H1 (cell line): ENCODE results near the gene HPN. TPM values are rescaled to one million over a fixed set of nuclear protein-coding genes. Genes with fewer than 3 reads are reported as not detected.

Source experiments
- CTCF ChIA-PET: fragments of 300-600 bp; sonication (Branson Sonifier 250); formaldehyde crosslinking; loops from one replicate; lab custom pipeline; 2021; ENCODE audit not compliant: partially characterized antibody; lab: Charles Lee
- POLR2A ChIA-PET: fragments of 300-600 bp; sonication (Branson Sonifier 250); formaldehyde crosslinking; loops from one replicate; lab custom pipeline; 2021; ENCODE audit warnings: inconsistent platforms; ENCODE audit not compliant: partially characterized antibody; lab: Charles Lee
- DNase-seq, 2 experiments: peaks; one replicate each; pipeline versions ENCODE4 v3.0.0 to v3.0.0-alpha.2; 2010 to 2022; ENCODE audit warnings: low spot score in 2 of 2, low read depth in 1 of 2, mixed read lengths in 1 of 2
- FAIRE-seq: peaks from 2 replicates; lab custom pipeline; 2011; peaks lifted over from hg19 to GRCh38; lab: Jason Lieb, UNC
- H2AFZ ChIP-seq: 2 replicates; pipeline ENCODE4 v1.8.1; 2012; ENCODE audit warnings: low read length, inconsistent platforms
- H2AK5ac ChIP-seq: 2 replicates; pipeline ENCODE4 v1.6.1; 2013; ENCODE audit warnings: low read depth, low read length
- H2BK120ac ChIP-seq: replicated peaks from 2 replicates; pipeline ENCODE3; 2013; ENCODE audit warnings: low read depth, low read length, inconsistent platforms
- H2BK12ac ChIP-seq: 2 replicates; pipeline ENCODE4 v1.6.1; 2013; ENCODE audit warnings: low read depth, low read length
- H2BK15ac ChIP-seq: 2 replicates; pipeline ENCODE4 v1.6.1; 2013; ENCODE audit warnings: low read length
- H2BK20ac ChIP-seq: 2 replicates; pipeline ENCODE4 v1.6.1; 2013; ENCODE audit warnings: low read length
- H2BK5ac ChIP-seq: 2 replicates; pipeline ENCODE4 v1.6.1; 2013; ENCODE audit warnings: low read depth, low read length
- H3K14ac ChIP-seq: 2 replicates; pipeline ENCODE4 v1.6.1; 2013; ENCODE audit warnings: inconsistent platforms; ENCODE audit not compliant: insufficient read length
- H3K18ac ChIP-seq: 2 replicates; pipeline ENCODE4 v1.6.1; 2013; ENCODE audit warnings: low read length; ENCODE audit errors: extremely low read depth
- H3K23ac ChIP-seq: 2 replicates; pipeline ENCODE4 v1.6.1; 2013; ENCODE audit warnings: inconsistent platforms; ENCODE audit not compliant: insufficient read length
- H3K23me2 ChIP-seq: 2 replicates; pipeline ENCODE4 v1.6.1; 2013; ENCODE audit warnings: low read depth, low read length
- H3K27ac ChIP-seq: 2 replicates; pipeline ENCODE4 v1.6.1; 2011; ENCODE audit warnings: low read depth, low read length, inconsistent platforms
- H3K27me3 ChIP-seq, 4 experiments: replicated peaks in 1 of 4; 1 replicate in 1 of 4; 2 replicates in 3 of 4; pipeline versions ENCODE4 v1.6.1 to v1.8.1; 2011 to 2013; ENCODE audit warnings: low read length in 3 of 4, mild to moderate bottlenecking in 3 of 4, inconsistent platforms in 2 of 4, mixed read lengths in 2 of 4, moderate library complexity in 1 of 4; ENCODE audit not compliant: control insufficient read depth in 3 of 4, insufficient read depth in 3 of 4; ENCODE audit errors: extremely low read depth in 1 of 4
- H3K36me3 ChIP-seq, 4 experiments: 2 replicates each; pipeline versions ENCODE4 v1.6.1 to v1.8.1; 2011 to 2013; ENCODE audit warnings: mild to moderate bottlenecking in 4 of 4, low read length in 3 of 4, moderate library complexity in 2 of 4, control low read depth in 1 of 4, inconsistent platforms in 1 of 4; ENCODE audit not compliant: insufficient read depth in 4 of 4, control insufficient read depth in 2 of 4
- H3K4ac ChIP-seq: replicated peaks from 2 replicates; pipeline ENCODE3; 2013; ENCODE audit warnings: low read length, low read depth, mixed read lengths, inconsistent platforms; ENCODE audit not compliant: insufficient read length
- H3K4me1 ChIP-seq, 4 experiments: replicated peaks in 1 of 4; 1 replicate in 1 of 4; 2 replicates in 3 of 4; pipeline versions ENCODE4 v1.6.1 to v1.8.1; 2011 to 2013; ENCODE audit warnings: low read length in 3 of 4, inconsistent platforms in 2 of 4, mixed read lengths in 1 of 4; ENCODE audit not compliant: insufficient read depth in 4 of 4, control insufficient read depth in 3 of 4
- H3K4me2 ChIP-seq, 2 experiments: 2 replicates each; pipeline versions ENCODE4 v1.6.1 to v1.8.1; 2011 to 2013; ENCODE audit warnings: low read depth in 2 of 2, low read length in 2 of 2, control low read depth in 1 of 2, inconsistent platforms in 1 of 2, mild to moderate bottlenecking in 1 of 2; ENCODE audit not compliant: insufficient read depth in 1 of 2
- H3K4me3 ChIP-seq, 4 experiments: fragments of 200-600, 300-600 bp in 1 of 4; sonication (generic), shearing (Covaris generic), sonication (Bioruptor Twin) in 1 of 4; 2 replicates each; pipeline versions ENCODE4 v1.5.1 to v1.8.1; 2011 to 2016; ENCODE audit warnings: low read length in 4 of 4, low read depth in 3 of 4, control low read depth in 2 of 4, inconsistent platforms in 2 of 4, mild to moderate bottlenecking in 2 of 4, mixed read lengths in 1 of 4, moderate library complexity in 1 of 4; ENCODE audit not compliant: insufficient read depth in 2 of 4; ENCODE audit errors: extremely low read depth in 1 of 4
- H3K56ac ChIP-seq: replicated peaks from 2 replicates; pipeline ENCODE3; 2013; ENCODE audit warnings: low read depth, mild to moderate bottlenecking, mixed read lengths, low read length, inconsistent platforms; ENCODE audit not compliant: insufficient read length
- H3K79me1 ChIP-seq: 2 replicates; pipeline ENCODE4 v1.6.1; 2013; ENCODE audit warnings: low read depth, low read length, control low read depth
- H3K79me2 ChIP-seq, 2 experiments: 2 replicates each; pipeline versions ENCODE4 v1.6.1 to v1.8.1; 2012 to 2013; ENCODE audit warnings: low read length in 2 of 2, mild to moderate bottlenecking in 2 of 2, inconsistent platforms in 1 of 2; ENCODE audit not compliant: insufficient read depth in 2 of 2, control insufficient read depth in 1 of 2
- H3K9ac ChIP-seq, 4 experiments: replicated peaks in 1 of 4; 1 replicate in 1 of 4; 2 replicates in 3 of 4; pipeline versions ENCODE4 v1.6.1 to v1.8.1; 2011 to 2013; ENCODE audit warnings: low read depth in 3 of 4, low read length in 3 of 4, control low read depth in 2 of 4, mild to moderate bottlenecking in 2 of 4, moderate library complexity in 2 of 4, inconsistent platforms in 1 of 4; ENCODE audit errors: extremely low read depth in 1 of 4
- H3K9me3 ChIP-seq, 2 experiments: 2 replicates each; pipeline versions ENCODE4 v1.6.1 to v1.8.1; 2012 to 2013; ENCODE audit warnings: mild to moderate bottlenecking in 2 of 2, moderate library complexity in 2 of 2, control low read depth in 1 of 2, inconsistent platforms in 1 of 2, low read depth in 1 of 2, low read length in 1 of 2, mixed read lengths in 1 of 2; ENCODE audit not compliant: insufficient read depth in 2 of 2
- H4K20me1 ChIP-seq, 2 experiments: replicated peaks in 1 of 2; 2 replicates each; pipeline versions ENCODE3 to v1.8.1; 2011 to 2013; ENCODE audit warnings: inconsistent platforms in 2 of 2, low read length in 2 of 2, mild to moderate bottlenecking in 1 of 2; ENCODE audit not compliant: insufficient read depth in 2 of 2, control insufficient read depth in 1 of 2
- H4K5ac ChIP-seq: 2 replicates; pipeline ENCODE4 v1.6.1; 2013; ENCODE audit warnings: low read length, low read depth, mixed read lengths, inconsistent platforms; ENCODE audit not compliant: insufficient read length
- H4K8ac ChIP-seq: 2 replicates; pipeline ENCODE4 v1.8.0; 2013; ENCODE audit warnings: mild to moderate bottlenecking, moderate library complexity, low read length, inconsistent platforms; ENCODE audit not compliant: insufficient read depth; ENCODE audit errors: extremely low read depth
- H4K91ac ChIP-seq: replicated peaks from 2 replicates; pipeline ENCODE3; 2013; ENCODE audit warnings: low read length, mixed read lengths, inconsistent platforms; ENCODE audit not compliant: insufficient read length
- ASH2L ChIP-seq: fragments of 200-600, 300-600 bp; sonication (generic); IDR thresholded peaks from one replicate; pipeline ENCODE4 v1.7.1; 2017; ENCODE audit warnings: low read length
- CHD2 ChIP-seq: IDR thresholded peaks from 2 replicates; pipeline ENCODE4 v1.6.1; 2012; ENCODE audit warnings: low read length, improper control_type of control experiment
- CREB1 ChIP-seq: IDR thresholded peaks from 2 replicates; pipeline ENCODE4 v1.6.1; 2012; ENCODE audit warnings: inconsistent platforms
- EGR1 ChIP-seq: IDR thresholded peaks from 2 replicates; pipeline ENCODE4 v1.6.1; 2011; ENCODE audit warnings: low read depth, low read length, borderline replicate concordance
- EP300 ChIP-seq, 2 experiments: IDR thresholded peaks; 1 replicate in 1 of 2; 2 replicates in 1 of 2; pipeline ENCODE4 v1.6.1; 2011 to 2012; ENCODE audit warnings: low read depth in 2 of 2, low read length in 2 of 2, mild to moderate bottlenecking in 2 of 2, borderline replicate concordance in 1 of 2, inconsistent platforms in 1 of 2, moderate library complexity in 1 of 2
- JUN ChIP-seq: IDR thresholded peaks from 2 replicates; pipeline ENCODE4 v1.6.1; 2011; ENCODE audit warnings: low read depth, mild to moderate bottlenecking, improper control_type of control experiment, low read length
- KDM4A ChIP-seq: IDR thresholded peaks from one replicate; pipeline ENCODE4 v1.7.1; 2012; ENCODE audit warnings: low read depth, mild to moderate bottlenecking, moderate library complexity, low read length, inconsistent platforms; ENCODE audit not compliant: severe bottlenecking
- PHF8 ChIP-seq: fragments of 200-600 bp; sonication (generic); conservative IDR thresholded peaks from 2 replicates; pipeline ENCODE4 v1.7.1; 2012; ENCODE audit warnings: low read depth, mild to moderate bottlenecking, inconsistent platforms, low read length, moderate library complexity
- POLR2A ChIP-seq, 2 experiments: IDR thresholded peaks; 1 replicate in 1 of 2; 2 replicates in 1 of 2; pipeline ENCODE4 v1.6.1; 2011; ENCODE audit warnings: low read depth in 2 of 2, low read length in 2 of 2, mild to moderate bottlenecking in 2 of 2; ENCODE audit errors: control extremely low read depth in 1 of 2
- SAP30 ChIP-seq: fragments of 300-600 bp; sonication (generic); IDR thresholded peaks from 2 replicates; pipeline ENCODE4 v1.7.1; 2012; ENCODE audit warnings: low read length, moderate library complexity, mild to moderate bottlenecking, inconsistent platforms; ENCODE audit not compliant: insufficient read depth, insufficient replicate concordance
- SP1 ChIP-seq: IDR thresholded peaks from 2 replicates; pipeline ENCODE4 v1.6.1; 2011; ENCODE audit warnings: low read depth, low read length
- SP4 ChIP-seq: IDR thresholded peaks from 2 replicates; pipeline ENCODE4 v1.6.1; 2012; ENCODE audit warnings: low read length, inconsistent platforms
- SUZ12 ChIP-seq: fragments of 200-600 bp; sonication (generic); IDR thresholded peaks from 2 replicates; pipeline ENCODE4 v1.6.1; 2012; ENCODE audit warnings: mild to moderate bottlenecking, inconsistent platforms, low read length, moderate library complexity, mixed read lengths
- WGBS, 2 experiments: shearing (Covaris generic) in 1 of 2; methylation state at CpG; one replicate each; pipeline versions ENCODE4 v1.1.6 to v1.1.7; 2013 to 2015; ENCODE audit warnings: low lambda C conversion rate in 2 of 2, mixed read lengths in 2 of 2, inconsistent platforms in 1 of 2, low coverage in 1 of 2, missing lambda C conversion rate in 1 of 2; ENCODE audit not compliant: insufficient replicate concordance in 2 of 2, insufficient coverage in 1 of 2, insufficient read length in 1 of 2; ENCODE audit errors: extremely low coverage in 1 of 2, missing lambda C conversion rate in 1 of 2; 5-methylcytosine and 5-hydroxymethylcytosine counted together
- polyA plus RNA-seq, 7 experiments: library from polyadenylated mRNA; depleted of rRNA in 3 of 7; stranded (reverse) in 5 of 7; unstranded in 2 of 7; fragments of >200 nt in 5 of 7; fragments of 200-250 nt in 2 of 7; gene quantifications; 1 replicate in 5 of 7; 2 replicates in 1 of 7; 4 replicates in 1 of 7; pipeline versions ENCODE4 v1.2.1 to v1.2.3, GENCODE V29; 2011 to 2013; ENCODE audit warnings: missing spikeins in 2 of 7, mixed read lengths in 2 of 7
- total RNA-seq: library from RNA; stranded (reverse); fragmentation: NEBNext Ultra II Directional; extraction: Animal tissue kit (Norgen Biotek cat#: 25700); gene quantifications from 2 replicates; pipeline ENCODE4 v1.2.1, GENCODE V29; 2021
- TF ChIP-seq, protein P1 (sequence below): IDR thresholded peaks from 2 replicates; pipeline ENCODE4 v1.6.1; 2012; ENCODE audit warnings: low read length, inconsistent platforms

Gene HPN
- total and polyA plus RNA-seq, 2 of the 8 experiments (the other 6 are each of a cell fraction or from before 2014, with no cell fraction given): 14.7 to 33.7 TPM

DNA sequence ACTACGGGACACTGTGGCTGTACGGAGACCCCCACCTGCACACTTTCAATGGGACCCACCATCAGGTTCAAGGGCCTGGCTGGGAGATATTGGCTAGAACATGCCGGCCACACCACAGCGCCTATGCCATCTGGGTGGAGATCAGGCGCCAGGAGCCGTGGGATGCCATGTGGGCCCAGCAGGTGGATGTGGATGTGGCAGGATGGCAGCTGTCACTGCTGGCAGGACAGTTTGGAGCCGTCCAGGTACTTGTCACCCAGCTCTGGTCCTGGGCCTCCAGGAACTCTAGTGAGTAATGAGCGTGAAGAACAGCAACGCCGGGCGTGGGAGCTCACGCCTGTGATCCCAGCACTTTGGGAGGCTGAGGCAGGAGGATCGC, 58.4 kb downstream of the HPN start:
- CTCF ChIA-PET: interaction anchor here (1.0 to 3.4 kb wide), 12 partner anchors 9 to 205 kb away, joined by 3 to 19 read pairs (median 6); partner anchors contain the start of genes FXYD5 and LGI4
- H3K14ac ChIP-seq: no peak overlapping the region
- no peak overlapping the region for H2AFZ ChIP-seq
- no peaks in the 10 kb centered on the region for H3K36me3 ChIP-seq
- H3K79me2 ChIP-seq: no peaks in the 10 kb centered on the region
- H2BK5ac ChIP-seq: no peak overlapping the region
- H3K18ac ChIP-seq: no peak overlapping the region
- no peak overlapping the region for H4K91ac ChIP-seq
- DNase-seq (no peak), FAIRE-seq (no peak)
- H3K9ac ChIP-seq: no peak overlapping the region
- H3K4me1 ChIP-seq: peaks cover 0 to 3% (median 1%) of the 10 kb centered on the region in 4 experiments; a peak in 3 of 7 replicates
- H2BK20ac ChIP-seq: no peak overlapping the region
- no peak overlapping the region for H3K23ac ChIP-seq
- no peaks in the 10 kb centered on the region for H4K20me1 ChIP-seq
- H2BK120ac ChIP-seq: no peak overlapping the region
- no peak overlapping the region for H3K56ac ChIP-seq
- no peak overlapping the region for H3K4me3 ChIP-seq
- no peak overlapping the region for H2BK15ac ChIP-seq
- no peak overlapping the region for H3K4ac ChIP-seq
- H3K27me3 ChIP-seq: no peaks in the 10 kb centered on the region
- H4K8ac ChIP-seq: no peak overlapping the region
- no peak overlapping the region for H3K4me2 ChIP-seq
- H3K9me3 ChIP-seq: no peaks in the 10 kb centered on the region
- no peaks in the 10 kb centered on the region; the same call in 1 of the 2 replicates for H3K23me2 ChIP-seq
- no peaks in the 10 kb centered on the region for H3K79me1 ChIP-seq
- 88% methylated on average over 13 of the region's 13 CpGs; no CpG with 5 or more reads in 1 of the 2 experiments for WGBS, 2 experiments
- no peak overlapping the region for H4K5ac ChIP-seq
- H2BK12ac ChIP-seq: no peak overlapping the region
- POLR2A ChIA-PET: interaction anchor here (1.1 to 1.7 kb wide), 4 partner anchors 9 to 44 kb away, joined by 3 to 6 read pairs (median 4); no protein-coding TSS in a partner anchor
- H3K27ac ChIP-seq: no peak overlapping the region
- no peak overlapping the region for H2AK5ac ChIP-seq
- TF ChIP-seq, protein P1, sequence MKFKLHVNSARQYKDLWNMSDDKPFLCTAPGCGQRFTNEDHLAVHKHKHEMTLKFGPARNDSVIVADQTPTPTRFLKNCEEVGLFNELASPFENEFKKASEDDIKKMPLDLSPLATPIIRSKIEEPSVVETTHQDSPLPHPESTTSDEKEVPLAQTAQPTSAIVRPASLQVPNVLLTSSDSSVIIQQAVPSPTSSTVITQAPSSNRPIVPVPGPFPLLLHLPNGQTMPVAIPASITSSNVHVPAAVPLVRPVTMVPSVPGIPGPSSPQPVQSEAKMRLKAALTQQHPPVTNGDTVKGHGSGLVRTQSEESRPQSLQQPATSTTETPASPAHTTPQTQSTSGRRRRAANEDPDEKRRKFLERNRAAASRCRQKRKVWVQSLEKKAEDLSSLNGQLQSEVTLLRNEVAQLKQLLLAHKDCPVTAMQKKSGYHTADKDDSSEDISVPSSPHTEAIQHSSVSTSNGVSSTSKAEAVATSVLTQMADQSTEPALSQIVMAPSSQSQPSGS: no peak
- TF ChIP-seq EGR1 (no peak), SUZ12 (no peak), SP1 (no peak), EP300 (IDR thresholded peaks at IDR 0.05; ENCODE audit: borderline replicate concordance in 1 of 2, low read depth in 2 of 2, low read length in 2 of 2) (no peak), ASH2L (no peak), KDM4A (no peak), PHF8 (no peak), CREB1 (no peak), SP4 (no peak), SAP30 (no peak), POLR2A (IDR thresholded peaks at IDR 0.05; ENCODE audit: control extremely low read depth in 1 of 2, low read depth in 2 of 2, low read length in 2 of 2) (no peak), JUN (no peak), CHD2 (no peak)
